ENCODE data around the gene NUAK2.

- TF ChIP-seq EZH2 (IDR thresholded peaks at IDR 0.05; ENCODE audit: low read depth), result no peak
- TF ChIP-seq, protein P1, sequence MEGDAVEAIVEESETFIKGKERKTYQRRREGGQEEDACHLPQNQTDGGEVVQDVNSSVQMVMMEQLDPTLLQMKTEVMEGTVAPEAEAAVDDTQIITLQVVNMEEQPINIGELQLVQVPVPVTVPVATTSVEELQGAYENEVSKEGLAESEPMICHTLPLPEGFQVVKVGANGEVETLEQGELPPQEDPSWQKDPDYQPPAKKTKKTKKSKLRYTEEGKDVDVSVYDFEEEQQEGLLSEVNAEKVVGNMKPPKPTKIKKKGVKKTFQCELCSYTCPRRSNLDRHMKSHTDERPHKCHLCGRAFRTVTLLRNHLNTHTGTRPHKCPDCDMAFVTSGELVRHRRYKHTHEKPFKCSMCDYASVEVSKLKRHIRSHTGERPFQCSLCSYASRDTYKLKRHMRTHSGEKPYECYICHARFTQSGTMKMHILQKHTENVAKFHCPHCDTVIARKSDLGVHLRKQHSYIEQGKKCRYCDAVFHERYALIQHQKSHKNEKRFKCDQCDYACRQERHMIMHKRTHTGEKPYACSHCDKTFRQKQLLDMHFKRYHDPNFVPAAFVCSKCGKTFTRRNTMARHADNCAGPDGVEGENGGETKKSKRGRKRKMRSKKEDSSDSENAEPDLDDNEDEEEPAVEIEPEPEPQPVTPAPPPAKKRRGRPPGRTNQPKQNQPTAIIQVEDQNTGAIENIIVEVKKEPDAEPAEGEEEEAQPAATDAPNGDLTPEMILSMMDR (conservative IDR thresholded peaks at IDR 0.05), result no peak
Observed at GRCh38 chr1:205275916-205276688, 45.4 kb downstream of the NUAK2 start.

Measured in PC-9 (cell line).